Activated CD8-positive, alpha-beta T cell treated with anti-CD3 and anti-CD28 coated beads for 36 hours (primary cell): ENCODE measurements around the gene FKBP5. TPM values are rescaled to one million over a fixed set of nuclear protein-coding genes. Genes with fewer than 3 reads are reported as not detected.

Experiments
- ATAC-seq: fragments of 200-7000 bp; cut with Tn5 transposase; one replicate; pipeline ENCODE4 v1.10.0; 2021; ENCODE audit warnings: mild to moderate bottlenecking, moderate library complexity
- CTCF ChIA-PET: fragments of 350-600 bp; sonication (Branson Sonifier 250); formaldehyde crosslinking; loops from one replicate; lab custom pipeline; 2021; ENCODE audit warnings: antibody characterized with exemption; lab: Charles Lee
- POLR2A ChIA-PET: fragments of 350-600 bp; sonication (Branson Sonifier 250); formaldehyde crosslinking; loops from one replicate; lab custom pipeline; 2021; ENCODE audit warnings: antibody characterized with exemption; lab: Charles Lee
- DNase-seq: peaks from one replicate; pipeline ENCODE4 v3.0.0-alpha.2; 2020
- H3K27ac Mint-ChIP-seq: one replicate; pipeline ENCODE4 v1.8.0; 2021; ENCODE audit warnings: mild to moderate bottlenecking, mixed read lengths
- H3K27me3 Mint-ChIP-seq: one replicate; pipeline ENCODE4 v1.8.0; 2021; ENCODE audit warnings: mixed read lengths
- H3K36me3 Mint-ChIP-seq: one replicate; pipeline ENCODE4 v1.8.0; 2021; ENCODE audit warnings: low read depth, mixed read lengths
- H3K4me1 Mint-ChIP-seq: one replicate; pipeline ENCODE4 v1.8.0; 2021; ENCODE audit warnings: low read depth, mixed read lengths
- H3K4me3 Mint-ChIP-seq: one replicate; pipeline ENCODE4 v1.8.0; 2021; ENCODE audit warnings: mild to moderate bottlenecking, moderate library complexity, mixed read lengths
- H3K9me3 Mint-ChIP-seq: one replicate; pipeline ENCODE4 v1.8.0; 2021; ENCODE audit warnings: mixed read lengths
- intact Hi-C: fragments of 100-400 bp; cut with micrococcal nuclease; formaldehyde crosslinking; loops from one replicate; pipeline ENCODE4 v1.10.0; 2022
- total RNA-seq, 2 experiments: library from RNA; stranded (reverse); gene quantifications; one replicate each; pipeline ENCODE4 v1.2.3, GENCODE V29; 2021
- TF ChIP-seq, protein P1 (sequence below): fragments of 200-600 bp; IDR thresholded peaks from one replicate; pipeline ENCODE4 v1.8.0; 2022; ENCODE audit warnings: antibody characterized with exemption, mild to moderate bottlenecking

FKBP5 gene
- total RNA-seq, 2 experiments from 2014 or later: 90.6 to 93.4 TPM

DNA sequence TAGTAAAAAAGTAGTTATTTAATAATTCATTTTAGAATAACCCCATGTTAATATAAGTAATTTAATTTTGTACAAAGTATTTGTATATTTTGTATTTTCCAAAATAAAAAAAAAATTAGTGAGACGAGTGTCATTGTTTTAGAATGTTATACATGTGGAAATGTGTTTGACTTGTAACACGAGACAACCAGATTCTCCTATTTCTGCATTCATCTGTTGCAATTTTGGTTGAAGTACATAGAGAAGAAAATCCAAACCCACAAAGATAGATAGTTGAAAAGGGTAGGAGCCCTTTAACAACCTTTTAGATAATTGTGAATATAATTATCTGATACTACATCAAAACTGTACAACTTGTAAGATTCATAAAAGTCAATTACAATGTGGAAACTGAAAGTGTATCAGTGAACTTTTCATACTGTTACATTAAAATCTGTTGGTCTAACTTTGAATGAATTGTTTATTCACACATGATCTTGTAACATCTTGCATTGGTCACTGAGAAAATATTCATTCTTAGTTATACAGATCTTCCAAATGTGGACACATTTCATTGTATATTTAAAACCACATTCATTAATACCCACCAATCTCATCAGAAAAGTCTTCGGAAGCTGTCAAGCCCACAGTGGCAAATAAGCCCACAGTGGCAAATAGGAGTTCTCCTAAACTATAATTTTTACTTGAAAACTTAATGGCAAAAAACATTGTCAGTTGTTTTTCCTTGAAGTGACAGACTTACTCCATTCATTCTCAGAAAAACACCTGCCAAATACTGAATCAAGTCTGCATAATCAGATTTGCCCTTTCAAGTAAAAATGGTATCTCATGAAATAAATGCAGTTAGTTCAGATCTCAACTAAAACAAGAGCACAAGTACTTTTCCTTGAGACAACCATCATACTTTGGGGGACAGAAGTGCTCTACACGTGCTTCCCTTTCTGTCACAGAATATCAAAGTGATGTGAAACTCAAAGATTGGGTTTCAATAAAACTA lies 52.8 kb downstream of the FKBP5 start:
- Mint-ChIP-seq H3K27ac (peak overlapping the region; percentile 84), H3K4me1 (peaks cover 43% of the 10 kb centered on the region), H3K36me3 (peaks cover 36% of the 10 kb centered on the region), H3K9me3 (no peaks in the 10 kb centered on the region), H3K4me3 (no peak overlapping the region), H3K27me3 (no peaks in the 10 kb centered on the region)
- peak; percentile 77 for ATAC-seq
- ChIA-PET CTCF (interaction anchor here (1.0 to 2.9 kb wide), 5 partner anchors 12 to 101 kb away, joined by 3 to 12 read pairs (median 11); partner anchors contain the start of gene ARMC12), POLR2A (no interaction called here)
- DNase-seq: no peak
- intact Hi-C loops: no loop called here
- TF ChIP-seq, protein P1, sequence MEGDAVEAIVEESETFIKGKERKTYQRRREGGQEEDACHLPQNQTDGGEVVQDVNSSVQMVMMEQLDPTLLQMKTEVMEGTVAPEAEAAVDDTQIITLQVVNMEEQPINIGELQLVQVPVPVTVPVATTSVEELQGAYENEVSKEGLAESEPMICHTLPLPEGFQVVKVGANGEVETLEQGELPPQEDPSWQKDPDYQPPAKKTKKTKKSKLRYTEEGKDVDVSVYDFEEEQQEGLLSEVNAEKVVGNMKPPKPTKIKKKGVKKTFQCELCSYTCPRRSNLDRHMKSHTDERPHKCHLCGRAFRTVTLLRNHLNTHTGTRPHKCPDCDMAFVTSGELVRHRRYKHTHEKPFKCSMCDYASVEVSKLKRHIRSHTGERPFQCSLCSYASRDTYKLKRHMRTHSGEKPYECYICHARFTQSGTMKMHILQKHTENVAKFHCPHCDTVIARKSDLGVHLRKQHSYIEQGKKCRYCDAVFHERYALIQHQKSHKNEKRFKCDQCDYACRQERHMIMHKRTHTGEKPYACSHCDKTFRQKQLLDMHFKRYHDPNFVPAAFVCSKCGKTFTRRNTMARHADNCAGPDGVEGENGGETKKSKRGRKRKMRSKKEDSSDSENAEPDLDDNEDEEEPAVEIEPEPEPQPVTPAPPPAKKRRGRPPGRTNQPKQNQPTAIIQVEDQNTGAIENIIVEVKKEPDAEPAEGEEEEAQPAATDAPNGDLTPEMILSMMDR: no peak

DNA sequence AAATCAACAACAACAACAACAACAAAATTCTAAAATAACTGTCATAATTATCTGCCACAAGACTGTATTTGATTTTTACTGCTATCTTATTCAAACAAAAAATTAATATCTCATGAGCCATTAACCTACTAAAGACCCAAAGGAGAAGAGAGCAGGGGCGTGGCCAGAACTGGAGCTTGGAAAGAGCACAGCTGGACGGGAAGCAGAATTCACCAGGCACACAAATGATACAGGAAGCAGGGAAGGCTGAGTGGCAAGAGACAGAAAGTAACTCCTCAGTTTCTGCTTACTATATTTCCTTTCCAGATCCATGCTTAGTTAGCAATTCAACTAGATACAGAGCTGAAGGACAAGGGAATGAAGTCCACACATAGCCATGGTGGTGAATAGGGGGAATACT lies 54.4 kb downstream of the FKBP5 start:
- intact Hi-C loops: no loop called here

DNA sequence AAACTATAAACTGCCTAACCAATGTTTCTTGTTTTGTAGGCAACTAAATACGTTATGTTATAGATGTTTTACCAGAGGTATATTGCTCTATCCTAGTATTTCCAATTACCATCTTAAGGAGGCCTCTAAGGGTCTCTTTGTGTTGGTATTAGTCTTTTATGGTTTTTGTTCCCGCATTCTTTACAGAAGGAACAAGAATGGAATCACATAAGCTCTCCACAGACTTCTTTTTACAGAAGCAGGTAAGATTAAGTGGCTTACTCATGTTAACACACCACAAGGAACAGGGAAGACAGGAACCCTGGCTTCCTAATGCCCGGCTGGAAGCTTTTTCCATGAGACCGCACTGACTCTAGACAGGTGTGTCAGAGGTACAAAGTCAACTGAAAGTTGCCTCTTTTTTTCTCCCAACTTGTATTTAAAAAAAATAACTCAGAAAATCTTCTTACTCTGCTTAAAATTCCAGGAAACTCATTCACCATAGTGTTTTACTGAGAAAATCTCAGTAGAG lies 55.1 kb downstream of the FKBP5 start:
- intact Hi-C loops: no loop called here
- Mint-ChIP-seq H3K4me3 (no peak overlapping the region), H3K36me3 (peaks cover 38% of the 10 kb centered on the region), H3K27ac (peak overlapping the region; percentile 64), H3K27me3 (no peaks in the 10 kb centered on the region), H3K9me3 (no peaks in the 10 kb centered on the region), H3K4me1 (peaks cover 40% of the 10 kb centered on the region)
- DNase-seq (no peak), ATAC-seq (no peak)
- TF ChIP-seq, protein P1: no peak
- ChIA-PET POLR2A (no interaction called here), CTCF (interaction anchor here (1.3 to 3.0 kb wide), 3 partner anchors 9 to 103 kb away, joined by 3 to 12 read pairs (median 9); partner anchors contain the start of gene ARMC12)

More for the DNA sequence above, 54.4 kb downstream of the FKBP5 start:
- ChIA-PET CTCF (interaction anchor here (2.9 to 3.0 kb wide), 2 partner anchors 10 to 103 kb away, joined by 9 to 12 read pairs; partner anchors contain the start of gene ARMC12), POLR2A (no interaction called here)
- Mint-ChIP-seq H3K4me1 (peaks cover 41% of the 10 kb centered on the region), H3K9me3 (no peaks in the 10 kb centered on the region), H3K36me3 (peaks cover 37% of the 10 kb centered on the region), H3K27ac (peak overlapping the region; percentile 64), H3K4me3 (no peak overlapping the region), H3K27me3 (no peaks in the 10 kb centered on the region)
- no peak for DNase-seq
- TF ChIP-seq, protein P1: no peak
- no peak for ATAC-seq

DNA sequence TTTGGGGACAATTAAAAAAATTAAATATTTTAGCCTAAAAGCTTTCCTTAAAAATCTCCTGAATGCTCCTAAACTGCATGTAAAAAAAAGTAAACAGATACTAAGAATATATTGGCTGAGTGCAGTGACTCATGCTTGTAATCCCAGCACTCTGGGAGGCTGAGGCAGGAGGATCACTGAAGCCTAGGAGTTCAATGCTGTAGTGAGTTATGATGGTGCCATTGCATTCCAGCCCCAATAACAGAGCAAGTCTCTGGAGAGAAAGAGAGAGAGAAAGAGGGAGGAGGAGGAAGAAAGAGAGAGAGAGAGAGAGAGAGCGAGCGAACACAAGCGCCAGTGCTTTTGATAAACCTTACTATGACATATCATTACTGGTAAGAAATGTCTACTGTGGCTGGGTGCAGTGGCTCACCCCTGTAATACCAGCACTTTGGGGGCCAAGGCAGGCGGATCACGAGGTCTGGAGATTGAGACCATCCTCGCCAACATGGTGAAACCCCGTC lies 58.8 kb downstream of the FKBP5 start:
- no peaks in the 10 kb centered on the region for H3K27me3 Mint-ChIP-seq
- POLR2A ChIA-PET: interaction anchor here (1.2 kb wide), 1 partner anchor 12 kb away, joined by 3 read pairs; no protein-coding TSS in a partner anchor

More for the DNA sequence above, 58.8 kb downstream of the FKBP5 start:
- Mint-ChIP-seq H3K4me3 (no peak overlapping the region), H3K27ac (peak overlapping the region; percentile 31), H3K9me3 (no peaks in the 10 kb centered on the region), H3K36me3 (peaks cover 37% of the 10 kb centered on the region), H3K4me1 (peaks cover 22% of the 10 kb centered on the region)
- intact Hi-C loops: no loop called here
- CTCF ChIA-PET: interaction anchor here (2.9 kb wide), 1 partner anchor 107 kb away, joined by 13 read pairs; the partner anchor contains the start of gene ARMC12
- no peak for DNase-seq
- ATAC-seq: no peak
- TF ChIP-seq, protein P1: no peak
